Inflammatory macrophage (primary cell): ENCODE results near the gene SHB.
"Not testable (repeated sequence)": the region's sequence is repeated elsewhere in the genome, so short reads cannot be mapped to it uniquely, and the experiment has no call there.

Experiments
- DNase-seq, 2 donors: peaks; one replicate each; pipeline ENCODE4 v3.0.0-alpha.2; 2020 to 2022

The SHB gene

GRCh38 chr9:37899041-37899440 is 170.0 kb downstream of the SHB start:
- no peak for DNase-seq

GRCh38 chr9:37897665-37898064 is 171.4 kb downstream of the SHB start:
- no peak for DNase-seq

- no peak for DNase-seq
Observed at GRCh38 chr9:37892063-37892462, 177.0 kb downstream of the SHB start.

GRCh38 chr9:37891042-37891441 is 178.0 kb downstream of the SHB start:
- DNase-seq, result not testable (repeated sequence)

GRCh38 chr9:37889536-37889935 is 179.5 kb downstream of the SHB start:
- DNase-seq, result no peak

- DNase-seq, result peak; percentile 78 to 81
Observed at GRCh38 chr9:37887977-37888583, 180.9 kb downstream of the SHB start.

GRCh38 chr9:37880916-37881479 is 188.0 kb downstream of the SHB start:
- DNase-seq, result no peak

GRCh38 chr9:37876376-37876775 is 192.7 kb downstream of the SHB start:
- DNase-seq, result no peak

GRCh38 chr9:37873955-37874354 is 195.1 kb downstream of the SHB start:
- DNase-seq, result no peak

- no peak for DNase-seq
Observed at GRCh38 chr9:37870799-37871176, 198.2 kb downstream of the SHB start.

GRCh38 chr9:37870081-37870798 is 198.8 kb downstream of the SHB start:
- DNase-seq, result no peak
